ENCODE results near the gene SNN.

DNA sequence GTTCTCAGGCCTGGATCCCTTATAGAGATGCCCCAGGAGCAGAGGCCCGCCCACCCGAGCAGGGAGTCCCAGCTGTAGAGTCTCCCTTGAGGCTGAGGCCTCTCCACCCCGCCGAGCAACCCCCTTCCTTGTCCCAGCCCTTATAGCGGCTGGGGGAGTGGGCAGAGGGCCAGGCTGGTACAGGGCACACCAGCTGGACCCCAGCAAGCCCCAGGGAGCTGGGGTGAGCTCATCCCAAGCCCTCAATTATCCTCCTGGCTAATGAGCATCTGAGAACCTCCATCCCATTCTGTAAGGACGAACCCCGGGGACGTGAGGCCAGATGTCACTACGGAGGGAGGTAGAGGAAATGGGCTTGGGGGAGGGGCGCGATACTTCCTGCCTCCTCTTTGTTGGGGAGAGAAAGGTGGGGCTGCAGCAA, 3.2 kb upstream of the SNN start:
- TF ChIP-seq, protein P1, sequence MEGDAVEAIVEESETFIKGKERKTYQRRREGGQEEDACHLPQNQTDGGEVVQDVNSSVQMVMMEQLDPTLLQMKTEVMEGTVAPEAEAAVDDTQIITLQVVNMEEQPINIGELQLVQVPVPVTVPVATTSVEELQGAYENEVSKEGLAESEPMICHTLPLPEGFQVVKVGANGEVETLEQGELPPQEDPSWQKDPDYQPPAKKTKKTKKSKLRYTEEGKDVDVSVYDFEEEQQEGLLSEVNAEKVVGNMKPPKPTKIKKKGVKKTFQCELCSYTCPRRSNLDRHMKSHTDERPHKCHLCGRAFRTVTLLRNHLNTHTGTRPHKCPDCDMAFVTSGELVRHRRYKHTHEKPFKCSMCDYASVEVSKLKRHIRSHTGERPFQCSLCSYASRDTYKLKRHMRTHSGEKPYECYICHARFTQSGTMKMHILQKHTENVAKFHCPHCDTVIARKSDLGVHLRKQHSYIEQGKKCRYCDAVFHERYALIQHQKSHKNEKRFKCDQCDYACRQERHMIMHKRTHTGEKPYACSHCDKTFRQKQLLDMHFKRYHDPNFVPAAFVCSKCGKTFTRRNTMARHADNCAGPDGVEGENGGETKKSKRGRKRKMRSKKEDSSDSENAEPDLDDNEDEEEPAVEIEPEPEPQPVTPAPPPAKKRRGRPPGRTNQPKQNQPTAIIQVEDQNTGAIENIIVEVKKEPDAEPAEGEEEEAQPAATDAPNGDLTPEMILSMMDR (IDR thresholded peaks at IDR 0.05), result no peak
- TF ChIP-seq EZH2 (IDR thresholded peaks at IDR 0.05; ENCODE audit: borderline replicate concordance, insufficient read depth, low read depth, low read length, poor library complexity, severe bottlenecking), result no peak

All from B cell (primary cell).